Anterior cingulate cortex (tissue), 58 donors: Measurements from ENCODE around the gene MAT2A.
"Not testable (repeated sequence)": the region's sequence is repeated elsewhere in the genome, so short reads cannot be mapped to it uniquely, and the experiment has no call there.

ENCODE experiments used
- DNase-seq, 58 donors: peaks; one replicate each; lab custom pipeline; 2025; lab: John Stamatoyannopoulos, UW

The MAT2A gene

DNA sequence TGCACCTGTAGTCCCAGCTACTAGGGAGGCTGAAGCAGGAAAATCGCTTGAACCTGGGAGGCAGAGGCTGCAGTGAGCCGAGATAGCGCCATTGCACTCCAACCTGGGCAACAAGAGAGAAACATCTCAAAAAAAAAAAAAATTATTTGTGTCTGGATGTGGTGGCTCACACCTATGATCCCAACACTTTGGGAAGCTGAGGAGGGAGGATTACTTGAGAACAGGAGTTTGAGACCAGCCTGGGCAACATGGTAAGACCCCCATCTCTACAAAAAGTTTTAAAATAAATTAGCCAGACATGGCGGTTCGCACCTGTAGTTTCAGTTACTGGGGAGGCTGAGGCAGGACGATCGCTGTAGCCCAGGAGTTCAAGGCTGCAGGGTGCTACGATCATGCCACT lies 36.8 kb downstream of the MAT2A start:
- DNase-seq: no peak

DNA sequence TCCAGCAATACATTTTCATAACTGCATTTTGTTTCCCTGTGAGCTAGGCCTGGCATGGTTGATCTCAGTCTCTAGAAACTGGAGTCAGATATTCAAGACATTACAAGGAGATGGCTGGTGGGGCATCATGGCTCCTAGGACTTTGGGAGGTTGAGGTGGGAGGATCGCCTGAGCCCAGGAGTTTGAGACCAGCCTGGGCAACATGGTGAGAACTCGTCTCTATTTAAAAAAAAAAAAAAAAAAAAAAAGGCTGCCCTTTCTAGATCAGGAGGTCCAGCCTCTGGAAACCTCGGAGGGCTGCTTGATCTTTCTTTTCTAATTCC lies 38.1 kb downstream of the MAT2A start:
- DNase-seq: no peak

DNA sequence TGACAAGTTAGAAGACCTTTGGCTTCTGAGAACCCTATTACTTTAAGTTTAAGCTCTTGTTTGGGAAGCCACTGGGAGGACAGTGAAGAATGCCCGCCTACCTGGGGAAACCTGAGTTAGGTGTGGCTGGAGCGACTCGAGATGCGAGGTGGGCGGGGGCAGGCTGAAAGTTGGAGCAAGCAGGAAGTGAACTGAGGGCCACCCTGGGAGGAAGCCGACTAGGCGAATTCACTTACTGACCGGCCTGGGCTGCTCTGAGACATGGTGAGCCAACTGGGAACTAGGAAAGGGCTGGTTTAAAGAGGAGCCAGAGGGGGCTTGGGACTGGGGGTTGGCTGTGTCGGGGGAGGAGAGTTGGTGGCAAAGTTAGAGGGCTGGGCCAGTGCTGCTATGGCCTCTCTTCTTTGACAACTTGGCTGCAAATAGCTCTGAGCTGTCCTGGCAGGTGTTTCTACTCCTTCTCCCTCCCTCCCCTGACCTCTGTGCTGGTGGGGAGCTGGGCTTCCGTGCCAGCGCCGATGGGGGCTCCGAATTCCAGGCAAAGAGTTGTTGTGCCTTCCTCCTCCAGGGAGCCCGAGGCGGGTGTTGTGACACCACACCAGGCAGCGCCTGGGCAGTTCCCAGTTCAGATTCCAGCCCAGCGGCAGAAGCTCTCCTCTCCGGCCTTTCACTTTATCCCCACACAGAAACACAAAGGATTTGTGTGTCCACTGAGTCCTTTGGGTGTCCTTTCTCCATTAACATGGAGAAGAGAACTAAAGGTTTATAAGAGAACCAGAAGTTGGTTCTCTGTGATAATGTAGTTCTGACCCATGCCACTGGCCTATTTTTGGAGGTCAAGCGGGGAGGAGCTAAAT lies 38.6 kb downstream of the MAT2A start, which contains the start of gene VAMP8:
TSS of gene VAMP8 (plus strand) at position 201 of the 857 bp plus-strand sequence. CDS start at position 262, 61 bp downstream.
- no peak for DNase-seq

DNA sequence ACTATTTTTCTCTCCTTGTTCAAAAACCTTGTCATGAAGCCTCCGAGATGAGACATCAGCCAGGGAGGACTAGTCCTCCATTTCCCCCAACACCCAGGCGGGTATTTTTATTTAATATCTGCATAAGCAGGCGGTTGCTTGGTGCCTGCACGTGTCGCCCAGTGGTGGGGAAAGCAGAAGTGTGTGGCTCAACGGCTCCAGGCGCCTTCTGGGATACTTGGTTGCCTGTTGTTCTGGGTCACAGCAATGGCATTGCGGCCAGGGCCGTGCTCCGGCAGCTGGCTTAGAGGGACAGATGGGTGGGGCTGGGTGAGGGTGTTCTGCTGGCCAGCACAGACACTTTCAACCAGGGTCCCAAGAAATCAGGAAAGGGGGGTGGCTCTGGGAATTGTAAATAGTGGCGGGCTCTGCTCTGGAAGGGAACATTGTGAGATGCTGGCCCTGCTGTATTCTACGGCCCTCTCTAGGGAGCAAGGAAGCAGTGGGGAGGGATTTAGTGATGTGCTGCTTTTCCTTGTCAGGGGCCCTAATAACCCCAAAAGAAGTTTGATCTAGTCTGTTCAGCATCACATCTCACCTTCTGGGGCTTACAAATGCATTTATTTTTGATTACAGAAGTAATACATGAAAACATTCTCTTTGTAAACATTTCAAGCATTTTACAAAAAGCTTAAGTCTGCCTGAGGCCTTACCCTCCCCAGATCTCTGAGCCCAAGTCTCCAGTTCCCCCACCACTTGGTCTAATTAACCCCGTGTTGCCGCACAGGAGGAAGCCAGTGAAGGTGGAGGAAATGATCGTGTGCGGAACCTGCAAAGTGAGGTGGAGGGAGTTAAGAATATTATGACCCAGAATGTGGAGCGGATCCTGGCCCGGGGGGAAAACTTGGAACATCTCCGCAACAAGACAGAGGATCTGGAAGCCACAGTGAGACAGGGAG lies 39.5 kb downstream of the MAT2A start:
- DNase-seq: peak in 1 of 58 donors; percentile 43

DNA sequence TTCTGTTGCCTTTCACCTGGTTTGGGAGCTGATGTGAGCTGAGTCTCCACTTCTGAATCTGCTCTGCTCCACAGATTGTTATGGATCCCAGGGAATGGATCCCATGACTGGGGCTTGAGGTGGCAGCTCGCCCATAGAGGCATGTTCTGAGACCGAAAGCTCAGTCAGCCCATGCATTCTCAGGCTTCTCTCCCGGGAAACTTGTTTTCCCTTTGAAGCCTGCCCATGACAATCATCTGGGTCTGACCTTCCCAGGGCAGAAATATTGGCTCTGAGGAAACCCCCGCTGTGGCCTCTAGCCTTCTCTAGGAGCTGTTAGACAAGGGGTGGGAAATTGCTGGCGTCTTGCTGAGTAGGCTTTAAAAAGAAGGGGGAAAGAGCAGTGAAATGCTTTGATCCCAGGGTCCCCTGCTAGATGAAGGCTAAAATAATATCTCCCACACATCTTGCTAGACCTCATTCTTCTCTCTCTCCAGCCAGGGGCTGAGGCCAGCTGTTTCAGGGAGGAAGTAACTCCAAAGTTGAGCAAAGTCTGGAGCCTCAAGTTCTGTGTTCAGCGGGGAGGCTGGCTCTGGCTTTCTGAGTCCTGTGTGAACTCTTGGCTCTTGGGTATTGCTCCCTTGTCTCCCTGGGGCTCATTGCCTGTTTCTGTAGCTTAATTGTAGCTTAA lies 40.4 kb downstream of the MAT2A start:
- DNase-seq: peak in 1 of 58 donors; percentile 18

DNA sequence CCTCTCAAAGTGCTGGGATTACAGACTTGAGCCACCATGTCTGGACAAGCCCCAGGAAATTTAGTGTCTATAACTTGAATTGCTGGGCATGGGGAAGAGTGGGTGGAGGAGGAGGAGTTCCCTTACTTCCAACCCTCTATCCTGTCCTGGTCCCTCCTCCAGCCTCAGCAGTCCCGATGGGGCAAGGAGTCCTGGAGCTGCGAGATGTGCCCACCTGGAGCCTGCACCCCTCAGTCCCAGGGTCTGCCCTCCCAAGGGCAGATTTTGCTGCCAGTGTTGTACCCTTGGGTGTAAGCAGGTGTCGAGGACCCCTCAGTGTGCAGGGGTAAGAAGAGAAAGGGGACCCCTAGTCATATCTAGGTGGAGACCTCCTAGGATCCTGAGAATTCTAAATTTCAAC lies 41.2 kb downstream of the MAT2A start:
- no peak for DNase-seq

DNA sequence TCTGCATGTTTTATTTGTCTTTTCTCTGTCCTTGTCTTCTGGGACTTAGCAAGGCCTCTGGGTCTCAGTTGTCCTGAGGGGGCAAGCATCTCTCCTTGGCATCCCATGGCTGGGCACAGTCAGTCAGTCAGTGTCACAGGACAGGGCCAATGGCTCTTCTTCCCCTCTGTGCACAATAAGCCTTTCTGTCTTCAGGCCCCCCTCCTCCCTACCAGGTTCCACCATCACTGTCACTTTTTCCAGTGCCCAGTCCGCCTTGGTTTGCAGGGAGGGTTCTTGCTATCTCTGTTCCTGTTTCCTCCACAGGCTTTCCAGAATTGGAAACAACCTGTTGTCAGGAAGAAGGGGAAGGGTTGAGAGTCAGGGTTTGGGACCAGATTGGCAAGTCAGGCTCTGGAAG lies 43.5 kb downstream of the MAT2A start:
- peak in 3 of 58 donors; percentile 14 to 61 (median 23) for DNase-seq

DNA sequence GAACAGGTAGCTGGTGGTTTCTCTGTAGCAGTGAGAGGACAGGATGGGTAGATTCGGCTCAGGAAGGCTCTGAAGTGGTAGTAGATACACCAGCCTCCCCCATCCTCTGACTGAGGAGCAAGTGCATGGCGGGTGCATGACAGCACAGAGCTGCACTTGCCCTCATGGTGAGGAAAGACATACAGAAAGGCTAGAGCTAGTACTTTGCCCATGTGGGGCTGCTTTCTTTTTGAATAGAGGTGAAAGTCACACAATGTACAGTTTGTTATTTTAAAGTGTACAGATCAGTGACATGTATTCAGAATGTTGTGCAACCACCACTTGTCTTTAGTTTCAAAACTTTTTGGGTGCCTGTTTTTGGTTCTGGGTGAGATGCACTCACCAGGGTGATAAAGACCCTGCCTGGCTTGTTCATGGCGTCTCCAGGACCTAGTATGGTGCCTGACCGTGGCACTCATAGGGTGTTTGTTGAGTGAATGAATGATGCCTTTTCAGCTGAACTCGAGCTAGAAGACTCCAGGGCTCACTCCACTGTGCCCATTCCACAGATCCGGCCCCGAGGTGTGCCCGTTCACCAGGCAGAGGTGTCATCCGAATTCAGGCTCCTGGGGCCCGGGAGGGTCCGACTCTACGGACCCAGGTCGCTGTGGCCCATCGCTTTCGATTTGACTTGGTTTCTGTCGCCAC lies 44.8 kb downstream of the MAT2A start:
- no peak for DNase-seq

DNA sequence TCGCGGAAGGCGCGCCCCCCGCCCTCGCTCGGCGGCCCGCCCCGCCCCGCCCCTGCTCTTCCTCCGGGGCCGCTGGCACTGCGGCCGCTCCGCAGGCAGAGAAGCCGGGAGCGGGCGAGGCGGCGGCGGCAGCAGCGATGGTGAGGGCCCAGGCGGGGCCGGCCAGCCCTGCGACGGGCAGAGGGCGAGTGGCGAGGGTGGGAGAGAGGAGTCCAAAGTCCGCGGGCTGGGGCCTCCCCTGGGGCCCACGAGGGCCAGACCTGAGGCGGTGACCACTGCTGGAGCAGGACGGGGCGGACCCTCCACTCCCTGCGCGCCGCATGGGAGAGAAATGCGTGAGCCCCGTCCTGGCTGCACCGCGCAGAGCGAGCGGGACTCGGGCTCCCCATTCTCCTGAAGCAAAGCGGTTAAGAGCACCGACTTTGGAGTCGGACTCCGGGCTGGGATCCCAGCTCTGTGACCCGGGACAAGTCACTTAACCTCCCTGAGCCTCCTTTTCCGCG lies 45.4 kb downstream of the MAT2A start, which contains the start of gene VAMP5:
TSS of gene VAMP5 (plus strand) at position 78 of the 503 bp plus-strand sequence. CDS start at position 138, 60 bp downstream.
- peak in 3 of 58 donors; percentile 8 to 24 (median 23) for DNase-seq

DNA sequence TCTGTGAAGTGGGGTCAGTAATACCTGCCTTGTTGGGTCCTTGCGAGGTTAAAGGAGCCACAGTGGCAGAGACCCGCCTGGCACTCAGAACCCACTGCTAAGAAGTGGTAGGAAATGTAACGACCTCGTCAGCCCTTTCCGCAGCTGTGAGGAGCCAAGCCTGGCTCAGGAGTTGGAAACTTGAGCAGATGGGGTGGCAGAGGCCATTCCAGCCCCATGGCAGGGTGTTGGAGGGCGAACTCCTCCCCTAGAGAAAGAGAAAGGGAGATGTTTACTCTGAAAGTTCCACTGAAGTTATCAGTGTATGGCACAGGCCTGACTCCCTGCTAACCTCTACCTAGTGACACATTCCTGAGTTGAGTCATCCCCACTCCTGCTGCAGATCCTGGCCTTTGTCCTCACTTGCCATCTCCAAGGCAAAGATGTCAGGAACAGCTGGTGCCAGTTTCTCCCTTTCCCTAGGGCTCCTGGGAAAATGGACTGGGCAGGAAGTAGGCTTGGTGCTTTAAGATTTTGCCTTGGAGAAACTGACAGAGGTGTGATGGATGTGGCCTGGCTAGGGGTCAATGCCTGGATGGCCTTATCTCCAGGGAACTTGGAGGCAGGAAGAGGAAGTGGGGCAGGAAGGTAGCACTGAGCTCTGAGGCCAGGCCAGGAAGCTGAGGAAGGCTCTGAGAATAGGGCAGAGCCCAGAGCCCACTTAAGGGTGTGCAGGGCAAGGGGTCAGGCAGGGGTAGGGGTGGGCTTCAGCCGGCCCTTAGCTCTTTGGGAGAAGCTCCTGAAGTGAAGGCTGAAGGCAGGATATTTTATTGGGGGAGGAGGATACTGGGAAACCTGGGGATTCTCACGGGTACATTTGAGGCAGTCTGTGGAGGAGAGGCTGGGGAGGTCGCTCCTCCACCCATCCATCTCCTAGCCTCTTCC lies 46.2 kb downstream of the MAT2A start:
- DNase-seq: no peak

DNA sequence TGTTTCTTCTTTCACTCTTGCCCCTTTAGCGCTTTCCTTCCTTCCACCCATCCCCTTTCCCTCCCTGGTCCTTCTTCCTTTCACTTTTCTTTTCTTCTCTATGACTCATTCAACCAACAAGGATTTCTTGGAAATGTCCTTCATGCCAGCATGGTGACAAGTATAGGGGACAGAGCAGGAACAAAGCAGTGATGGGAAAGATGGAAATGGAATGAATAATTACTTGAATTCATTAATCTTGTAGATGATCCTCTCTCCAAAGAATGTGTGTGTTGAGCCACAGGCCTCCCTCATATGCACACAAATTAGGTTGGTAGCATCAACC lies 46.8 kb downstream of the MAT2A start:
- DNase-seq: no peak

DNA sequence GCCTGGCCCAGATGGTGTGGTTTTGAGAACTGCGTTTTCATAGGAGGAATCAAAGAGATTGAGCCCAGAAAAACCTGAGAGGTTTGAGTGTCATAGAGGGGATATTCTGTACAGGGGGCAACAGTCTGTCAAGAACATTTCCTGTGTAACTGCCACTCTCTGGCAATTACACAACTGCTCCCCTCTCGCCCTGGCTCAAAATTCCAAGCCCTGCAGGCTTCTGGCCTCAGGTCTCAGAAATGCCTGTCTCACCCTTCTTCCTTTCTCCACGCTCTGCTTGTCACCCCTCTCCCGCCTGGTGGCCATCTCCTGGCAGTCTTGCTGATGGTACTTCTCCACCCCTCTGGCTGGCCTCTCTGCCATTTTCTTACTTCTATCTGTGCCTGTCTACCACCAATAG lies 49.3 kb downstream of the MAT2A start:
- no peak for DNase-seq

DNA sequence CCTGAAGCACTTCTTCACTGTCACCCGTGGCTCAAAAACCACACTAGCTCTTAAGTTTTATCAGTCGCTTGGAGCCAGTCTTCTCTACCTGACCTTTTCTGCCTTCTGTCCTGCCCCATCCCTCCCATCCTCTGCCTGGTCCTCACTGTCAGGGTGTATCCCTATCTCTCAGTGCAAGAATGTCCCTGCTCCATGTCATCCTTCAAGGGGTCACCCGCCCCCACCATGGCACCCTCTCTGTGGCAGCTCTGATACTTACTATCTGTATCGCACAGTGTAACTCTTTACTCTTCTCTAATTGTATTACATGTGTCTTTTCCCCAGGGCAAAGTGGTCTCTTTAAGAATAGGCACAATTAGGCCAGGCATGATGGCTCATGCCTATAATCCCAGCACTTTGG lies 49.7 kb downstream of the MAT2A start:
- DNase-seq: no peak

DNA sequence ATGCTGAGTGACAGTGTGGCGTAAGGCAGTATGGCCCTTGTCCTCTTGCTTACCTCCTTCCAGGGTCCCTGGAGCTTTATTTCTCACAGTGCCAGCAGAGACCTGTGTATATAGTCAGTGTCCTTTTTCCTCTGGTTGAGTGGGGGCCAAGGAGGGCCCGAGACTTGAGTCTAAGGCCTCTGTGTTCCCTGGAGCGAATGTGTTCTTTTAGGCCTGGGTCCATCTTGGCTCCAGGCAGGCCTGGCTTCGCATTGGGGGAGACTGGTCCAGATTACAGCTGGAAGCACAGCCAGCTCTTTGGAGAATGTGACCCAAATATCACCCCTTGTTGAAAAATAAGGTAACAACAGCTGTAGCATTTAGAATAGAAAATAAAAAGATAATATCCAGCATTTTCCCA lies 50.2 kb downstream of the MAT2A start:
- peak in 5 of 58 donors; percentile 22 to 53 (median 37) for DNase-seq

DNA sequence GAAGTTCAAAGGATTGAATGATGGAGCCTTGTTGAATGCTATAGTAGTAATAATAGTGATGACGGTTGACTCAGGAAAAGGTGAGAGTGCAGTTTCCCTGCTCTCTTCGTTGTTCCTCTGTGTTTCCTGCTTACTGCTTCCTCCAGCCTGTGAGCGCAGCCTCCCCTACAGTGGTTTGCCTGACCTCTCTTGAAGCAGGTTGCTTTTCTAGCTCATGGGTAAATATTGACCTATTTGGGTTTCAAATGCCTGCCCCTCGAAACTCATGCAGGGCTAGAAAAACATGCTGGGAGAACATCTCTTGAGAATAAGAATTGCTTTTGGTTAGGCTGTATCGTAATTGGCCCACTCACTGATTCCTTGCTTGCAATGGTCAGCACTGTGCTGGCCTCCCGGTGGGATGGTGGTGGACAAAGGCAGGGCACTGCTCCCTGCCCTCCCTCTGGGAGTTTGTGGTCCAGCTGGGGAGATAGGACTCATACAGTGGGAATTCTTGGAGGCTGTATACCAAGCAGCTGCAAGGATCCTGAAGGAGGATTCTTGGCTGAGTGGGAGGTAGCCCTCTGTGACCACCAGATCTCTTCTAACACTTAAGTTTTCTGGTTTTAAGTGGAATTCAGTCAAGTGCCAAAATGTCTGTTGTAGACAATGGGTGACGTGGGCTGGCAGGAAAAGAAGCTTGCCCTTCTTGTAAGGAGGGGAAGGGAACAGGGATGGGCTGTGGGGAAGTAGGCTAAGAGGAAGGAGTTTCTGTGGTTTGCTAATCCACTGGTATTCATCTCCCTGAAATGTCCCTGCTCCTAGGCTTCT lies 51.2 kb downstream of the MAT2A start:
- peak in 5 of 58 donors; percentile 19 to 51 (median 20) for DNase-seq

DNA sequence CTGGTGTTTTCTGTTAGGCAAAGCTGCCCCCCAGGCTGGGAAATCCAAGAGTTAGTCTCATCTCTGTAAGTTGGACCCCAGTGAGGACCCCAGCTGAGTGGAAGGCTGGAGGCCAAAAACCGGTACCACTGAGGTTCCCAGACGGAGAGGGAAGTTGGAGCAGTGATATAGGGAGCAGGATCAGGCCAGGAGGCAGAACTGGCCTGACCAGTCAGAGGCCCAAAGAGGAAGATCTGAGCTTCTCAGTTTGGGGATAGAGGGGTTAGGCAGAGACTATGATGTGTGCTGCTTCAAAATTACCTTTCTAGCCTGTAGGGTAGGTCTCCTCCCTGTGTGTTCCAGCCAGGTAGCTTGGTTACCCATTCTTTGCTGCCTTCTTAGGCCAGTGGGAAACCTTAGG lies 52.0 kb downstream of the MAT2A start:
- DNase-seq: no peak

DNA sequence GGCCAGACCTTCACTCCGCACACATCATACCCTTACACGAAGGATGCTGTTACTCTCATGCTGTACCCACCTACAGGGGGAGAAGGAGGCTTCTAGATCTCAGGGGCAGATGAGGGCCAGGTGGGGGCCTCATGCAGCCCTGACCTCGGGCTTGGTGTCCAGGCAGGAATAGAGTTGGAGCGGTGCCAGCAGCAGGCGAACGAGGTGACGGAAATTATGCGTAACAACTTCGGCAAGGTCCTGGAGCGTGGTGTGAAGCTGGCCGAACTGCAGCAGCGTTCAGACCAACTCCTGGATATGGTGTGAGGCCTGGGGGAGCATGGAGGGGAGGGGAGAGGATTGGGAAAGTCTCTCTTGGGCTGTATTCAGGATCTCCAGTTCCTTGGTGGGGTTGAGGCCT lies 52.6 kb downstream of the MAT2A start:
- no peak for DNase-seq

DNA sequence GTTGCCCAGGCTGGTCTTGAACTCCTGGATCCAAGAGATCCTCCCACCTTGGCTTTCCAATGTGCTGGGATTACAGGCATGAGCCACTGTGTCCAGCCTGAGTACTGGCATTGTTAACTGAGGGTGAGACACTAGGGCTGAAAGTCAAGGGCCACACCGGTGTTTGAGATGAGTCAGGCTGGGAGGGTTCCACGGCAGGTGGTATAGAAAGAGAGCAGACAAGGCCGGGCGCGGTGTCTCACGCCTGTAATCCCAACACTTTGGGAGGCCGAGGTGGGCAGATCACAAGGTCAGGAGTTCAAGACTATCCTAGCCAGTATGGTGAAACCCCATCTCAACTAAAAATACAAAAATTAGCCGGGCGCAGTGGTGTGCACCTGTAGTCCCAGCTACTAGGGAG lies 53.3 kb downstream of the MAT2A start:
- DNase-seq: not testable (repeated sequence)
